Inflammatory macrophage (primary cell): ENCODE results near the gene LRRC37A.
"Not testable (repeated sequence)": the region's sequence is repeated elsewhere in the genome, so short reads cannot be mapped to it uniquely, and the experiment has no call there.

Experiments
- DNase-seq, 2 donors: peaks; one replicate each; pipeline ENCODE4 v3.0.0-alpha.2; 2020 to 2022
- total RNA-seq, 18 experiments: gene quantifications; one replicate each; lab custom pipeline; 2026; ENCODE audit warnings: mixed read lengths in 6 of 18, inconsistent platforms in 2 of 18; lab: John Stamatoyannopoulos, UW

The LRRC37A gene
- total RNA-seq: 0.32 to 1.9 (median 0.69) reads per million in 18 experiments

- not testable (repeated sequence) for DNase-seq
Observed at GRCh38 chr17:46294831-46295230, at the start of gene LRRC37A. TSS of gene LRRC37A (plus strand) at chr17:46295131. CDS start at chr17:46295134, 3 bp downstream.

GRCh38 chr17:46249153-46249552 is 45.8 kb upstream of the LRRC37A start:
- not testable (repeated sequence) for DNase-seq

- not testable (repeated sequence) for DNase-seq
Observed at GRCh38 chr17:46252804-46253203, 42.1 kb upstream of the LRRC37A start.

- DNase-seq: peak; percentile 51 to 76
Observed at GRCh38 chr17:46253722-46254121, 41.2 kb upstream of the LRRC37A start.

GRCh38 chr17:46254215-46254614 is 40.7 kb upstream of the LRRC37A start:
- DNase-seq: not testable (repeated sequence)

- not testable (repeated sequence) for DNase-seq
Observed at GRCh38 chr17:46256369-46256768, 38.6 kb upstream of the LRRC37A start.

GRCh38 chr17:46259845-46260661 is 34.9 kb upstream of the LRRC37A start:
- DNase-seq: not testable (repeated sequence)

GRCh38 chr17:46262271-46262670 is 32.7 kb upstream of the LRRC37A start:
- no peak for DNase-seq

GRCh38 chr17:46264456-46265198 is 30.3 kb upstream of the LRRC37A start:
- peak in 1 of 2 donors; percentile 2 for DNase-seq

- peak in 1 of 2 donors; percentile 25 for DNase-seq
Observed at GRCh38 chr17:46266063-46266655, 28.8 kb upstream of the LRRC37A start.

GRCh38 chr17:46266656-46267544 is 28.0 kb upstream of the LRRC37A start:
- DNase-seq: peak; percentile 83 to 96

GRCh38 chr17:46270032-46270431 is 24.9 kb upstream of the LRRC37A start:
- DNase-seq: no peak

GRCh38 chr17:46273541-46274236 is 21.2 kb upstream of the LRRC37A start:
- DNase-seq: peak in 1 of 2 donors; percentile 2

GRCh38 chr17:46274238-46274637 is 20.7 kb upstream of the LRRC37A start:
- peak in 1 of 2 donors; percentile 1 for DNase-seq

GRCh38 chr17:46276728-46277479 is 18.0 kb upstream of the LRRC37A start:
- DNase-seq: not testable (repeated sequence)

- not testable (repeated sequence) for DNase-seq
Observed at GRCh38 chr17:46281336-46281735, 13.6 kb upstream of the LRRC37A start.

GRCh38 chr17:46282635-46283034 is 12.3 kb upstream of the LRRC37A start:
- DNase-seq: not testable (repeated sequence)

GRCh38 chr17:46284467-46284866 is 10.5 kb upstream of the LRRC37A start:
- not testable (repeated sequence) for DNase-seq

GRCh38 chr17:46285500-46285899 is 9.4 kb upstream of the LRRC37A start:
- DNase-seq: not testable (repeated sequence)

GRCh38 chr17:46286764-46287221 is 8.1 kb upstream of the LRRC37A start:
- DNase-seq: peak; percentile 69 to 77
